ENCODE data around the gene SLC23A2.

Gene SLC23A2

GRCh38 chr20:5000263-5001173, 792 bp downstream of the SLC23A2 start (continued):
- no peak for TF ChIP-seq ZNF571 (tag by site-specific recombination; IDR thresholded peaks at IDR 0.05)
- no peak for TF ChIP-seq ZNF621 (tag by site-specific recombination; IDR thresholded peaks at IDR 0.05)
- TF ChIP-seq ZFP69B (tag by site-specific recombination; IDR thresholded peaks at IDR 0.05) = no peak
- TF ChIP-seq SCRT1 (tag by site-specific recombination; IDR thresholded peaks at IDR 0.05; ENCODE audit: borderline replicate concordance) = no peak
- TF ChIP-seq ZNF677 (tag by site-specific recombination; IDR thresholded peaks at IDR 0.05) = no peak

- no peaks in the 10 kb centered on the region for H3K9me3 ChIP-seq (ENCODE audit: control insufficient read depth, insufficient read depth, low read depth, low read length)
- POLR2A ChIA-PET = interaction anchor here (1.0 kb wide), 1 partner anchor 120 kb away, joined by 3 read pairs; the partner anchor contains the start of gene PCNA
- no peaks in the 10 kb centered on the region; a peak in 1 of 3 replicates for H3K36me3 ChIP-seq (ENCODE audit: control insufficient read depth in 2 of 2, insufficient read depth in 1 of 2, low read length in 2 of 2)
- 0 out of 2 replicates have a peak, but pooled peaks have one; percentile 17 for TF ChIP-seq SCRT1 (tag by site-specific recombination; IDR thresholded peaks at IDR 0.05; ENCODE audit: borderline replicate concordance)
- TF ChIP-seq ZNF211 (tag by site-specific recombination; IDR thresholded peaks at IDR 0.05; ENCODE audit: low read depth) = no peak
- TF ChIP-seq ZNF792 (tag by site-specific recombination; IDR thresholded peaks at IDR 0.05) = no peak
- no peak for TF ChIP-seq ZNF391 (tag by site-specific recombination; IDR thresholded peaks at IDR 0.05; ENCODE audit: borderline replicate concordance, low read depth)
- H3K4me1 ChIP-seq (ENCODE audit: control insufficient read depth, insufficient read depth, low read length) = peaks cover 14% of the 10 kb centered on the region
- CTCF ChIA-PET = interaction anchor here (0.6 to 1.5 kb wide), 3 partner anchors 50 to 126 kb away, joined by 3 to 5 read pairs (median 3); no protein-coding TSS in a partner anchor
- no peak overlapping the region for H3K4me3 ChIP-seq (ENCODE audit: low read depth, low read length)
- no peak overlapping the region for H3K27ac ChIP-seq (ENCODE audit: extremely low read depth, low read depth, low read length)
Observed at GRCh38 chr20:4999788-5000187, 1.5 kb downstream of the SLC23A2 start.

- ChIA-PET CTCF (interaction anchor here (0.8 to 1.3 kb wide), 3 partner anchors 51 to 134 kb away, joined by 3 to 6 read pairs (median 3); no protein-coding TSS in a partner anchor), POLR2A (interaction anchor here (0.7 kb wide), 1 partner anchor 82 kb away, joined by 4 read pairs; no protein-coding TSS in a partner anchor)
- Histone ChIP-seq H3K9me3 (ENCODE audit: control insufficient read depth, insufficient read depth, low read depth, low read length) (no peaks in the 10 kb centered on the region), H3K27ac (ENCODE audit: extremely low read depth, low read depth, low read length) (no peak overlapping the region), H3K36me3 (ENCODE audit: control insufficient read depth in 2 of 2, insufficient read depth in 1 of 2, low read length in 2 of 2) (peaks cover 0 to 3% of the 10 kb centered on the region in 2 experiments; a peak in 1 of 3 replicates), H3K4me1 (ENCODE audit: control insufficient read depth, insufficient read depth, low read length) (peaks cover 14% of the 10 kb centered on the region), H3K4me3 (ENCODE audit: low read depth, low read length) (no peak overlapping the region)
- TF ChIP-seq EGR2 (tag by site-specific recombination; IDR thresholded peaks at IDR 0.05; ENCODE audit: low read depth) (peak; percentile 19; the same call in 1 of the 2 replicates), ZXDB (tag by site-specific recombination; IDR thresholded peaks at IDR 0.05) (no peak)
Observed at GRCh38 chr20:4998160-4998651, 3.1 kb downstream of the SLC23A2 start.

- H3K36me3 ChIP-seq (ENCODE audit: control insufficient read depth in 2 of 2, insufficient read depth in 1 of 2, low read length in 2 of 2) = peaks cover 0 to 3% of the 10 kb centered on the region in 2 experiments; a peak in 1 of 3 replicates
- H3K4me3 ChIP-seq (ENCODE audit: low read depth, low read length) = no peak overlapping the region
- ChIA-PET POLR2A (interaction anchor here (0.5 kb wide), 1 partner anchor 48 kb away, joined by 8 read pairs; no protein-coding TSS in a partner anchor), CTCF (interaction anchor here (0.6 kb wide), 1 partner anchor 240 kb away, joined by 3 read pairs; no protein-coding TSS in a partner anchor)
- H3K9me3 ChIP-seq (ENCODE audit: control insufficient read depth, insufficient read depth, low read depth, low read length) = no peaks in the 10 kb centered on the region
- H3K27ac ChIP-seq (ENCODE audit: extremely low read depth, low read depth, low read length) = no peak overlapping the region
- peaks cover 14% of the 10 kb centered on the region for H3K4me1 ChIP-seq (ENCODE audit: control insufficient read depth, insufficient read depth, low read length)
- TF ChIP-seq ZNF10 (tag by site-specific recombination; IDR thresholded peaks at IDR 0.05) = no peak
- no peak for TF ChIP-seq ZNF416 (tag by site-specific recombination; IDR thresholded peaks at IDR 0.05)
- TF ChIP-seq PRDM6 (tag by site-specific recombination; IDR thresholded peaks at IDR 0.05) = no peak
- TF ChIP-seq ZNF623 (tag by site-specific recombination; IDR thresholded peaks at IDR 0.05) = peak; percentile 84
- TF ChIP-seq ZNF701 (tag by site-specific recombination; IDR thresholded peaks at IDR 0.05) = no peak
- TF ChIP-seq ZNF18 (tag by site-specific recombination; IDR thresholded peaks at IDR 0.05) = no peak
- TF ChIP-seq ZNF423 (tag by site-specific recombination; IDR thresholded peaks at IDR 0.05) = no peak
- TF ChIP-seq ZNF776 (tag by site-specific recombination; IDR thresholded peaks at IDR 0.05; ENCODE audit: borderline replicate concordance) = no peak
Observed at GRCh38 chr20:4997222-4997621, 4.1 kb downstream of the SLC23A2 start.

All from HEK293 (cell line).